Parathyroid adenoma (tissue), 2 donors: Measurements from ENCODE around the gene C15orf40.

ENCODE experiments used
- H2AFZ ChIP-seq: fragments of 300-600 bp; sonication (generic); one replicate; pipeline ENCODE4 v1.7.0; 2017; ENCODE audit warnings: antibody characterized with exemption, mild to moderate bottlenecking
- H3K27ac ChIP-seq: fragments of 300-600 bp; sonication (generic); one replicate; pipeline ENCODE4 v1.7.0; 2017
- H3K27me3 ChIP-seq: fragments of 300-600 bp; sonication (generic); one replicate; pipeline ENCODE4 v1.7.0; 2017; ENCODE audit warnings: low read length; ENCODE audit not compliant: control insufficient read depth, insufficient read depth
- H3K36me3 ChIP-seq: fragments of 300-600 bp; sonication (generic); one replicate; pipeline ENCODE4 v1.7.0; 2017; ENCODE audit warnings: low read length; ENCODE audit not compliant: control insufficient read depth, insufficient read depth
- H3K4me1 ChIP-seq: fragments of 300-600 bp; sonication (generic); one replicate; pipeline ENCODE4 v1.7.0; 2017; ENCODE audit warnings: control low read depth
- H3K4me2 ChIP-seq: fragments of 300-600 bp; sonication (generic); one replicate; pipeline ENCODE4 v1.7.0; 2017; ENCODE audit warnings: low read length
- H3K4me3 ChIP-seq: fragments of 300-600 bp; sonication (generic); one replicate; pipeline ENCODE4 v1.7.0; 2017; ENCODE audit warnings: low read depth, low read length
- H3K79me2 ChIP-seq: fragments of 300-600 bp; sonication (generic); one replicate; pipeline ENCODE4 v1.7.0; 2017; ENCODE audit warnings: control low read depth
- H3K9ac ChIP-seq: fragments of 300-600 bp; sonication (generic); one replicate; pipeline ENCODE4 v1.7.0; 2017; ENCODE audit warnings: mild to moderate bottlenecking
- H3K9me3 ChIP-seq: fragments of 300-600 bp; sonication (generic); one replicate; pipeline ENCODE4 v1.7.0; 2017; ENCODE audit warnings: low read length; ENCODE audit not compliant: control insufficient read depth
- TF ChIP-seq, protein P1 (sequence below): fragments of 300-600 bp; sonication (generic); IDR thresholded peaks from one replicate; pipeline ENCODE4 v1.7.0; 2017; ENCODE audit warnings: antibody characterized with exemption, mild to moderate bottlenecking
- donor health status: primary hyperparathyroidism.

C15orf40 gene

DNA sequence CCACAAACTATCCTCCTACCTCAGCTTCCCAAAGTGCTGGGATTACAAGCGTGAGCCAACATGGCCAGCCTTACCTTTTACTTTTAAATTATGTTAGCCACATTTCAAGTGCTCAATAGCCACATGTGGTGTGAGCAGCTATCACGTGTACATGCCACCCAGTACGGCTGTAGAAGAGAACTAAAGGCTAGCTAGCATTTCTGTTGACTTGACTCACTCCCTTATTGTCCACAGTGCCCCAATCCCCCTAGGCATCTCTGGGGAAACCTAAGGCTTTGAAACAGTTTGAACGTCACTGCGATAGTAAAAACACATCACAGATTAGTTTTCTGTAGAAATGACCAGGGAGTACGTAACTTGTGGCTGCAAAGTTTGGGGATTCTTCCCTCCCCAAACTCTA is 12.0 kb downstream of the C15orf40 start:
- Histone ChIP-seq H3K4me3 (no peak overlapping the region), H3K9me3 (no peaks in the 10 kb centered on the region), H3K4me2 (no peak overlapping the region), H3K4me1 (no peaks in the 10 kb centered on the region), H3K27me3 (no peaks in the 10 kb centered on the region), H2AFZ (no peak overlapping the region), H3K36me3 (no peaks in the 10 kb centered on the region), H3K27ac (no peak overlapping the region), H3K9ac (no peak overlapping the region), H3K79me2 (no peaks in the 10 kb centered on the region)
- TF ChIP-seq, protein P1, sequence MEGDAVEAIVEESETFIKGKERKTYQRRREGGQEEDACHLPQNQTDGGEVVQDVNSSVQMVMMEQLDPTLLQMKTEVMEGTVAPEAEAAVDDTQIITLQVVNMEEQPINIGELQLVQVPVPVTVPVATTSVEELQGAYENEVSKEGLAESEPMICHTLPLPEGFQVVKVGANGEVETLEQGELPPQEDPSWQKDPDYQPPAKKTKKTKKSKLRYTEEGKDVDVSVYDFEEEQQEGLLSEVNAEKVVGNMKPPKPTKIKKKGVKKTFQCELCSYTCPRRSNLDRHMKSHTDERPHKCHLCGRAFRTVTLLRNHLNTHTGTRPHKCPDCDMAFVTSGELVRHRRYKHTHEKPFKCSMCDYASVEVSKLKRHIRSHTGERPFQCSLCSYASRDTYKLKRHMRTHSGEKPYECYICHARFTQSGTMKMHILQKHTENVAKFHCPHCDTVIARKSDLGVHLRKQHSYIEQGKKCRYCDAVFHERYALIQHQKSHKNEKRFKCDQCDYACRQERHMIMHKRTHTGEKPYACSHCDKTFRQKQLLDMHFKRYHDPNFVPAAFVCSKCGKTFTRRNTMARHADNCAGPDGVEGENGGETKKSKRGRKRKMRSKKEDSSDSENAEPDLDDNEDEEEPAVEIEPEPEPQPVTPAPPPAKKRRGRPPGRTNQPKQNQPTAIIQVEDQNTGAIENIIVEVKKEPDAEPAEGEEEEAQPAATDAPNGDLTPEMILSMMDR: no peak

DNA sequence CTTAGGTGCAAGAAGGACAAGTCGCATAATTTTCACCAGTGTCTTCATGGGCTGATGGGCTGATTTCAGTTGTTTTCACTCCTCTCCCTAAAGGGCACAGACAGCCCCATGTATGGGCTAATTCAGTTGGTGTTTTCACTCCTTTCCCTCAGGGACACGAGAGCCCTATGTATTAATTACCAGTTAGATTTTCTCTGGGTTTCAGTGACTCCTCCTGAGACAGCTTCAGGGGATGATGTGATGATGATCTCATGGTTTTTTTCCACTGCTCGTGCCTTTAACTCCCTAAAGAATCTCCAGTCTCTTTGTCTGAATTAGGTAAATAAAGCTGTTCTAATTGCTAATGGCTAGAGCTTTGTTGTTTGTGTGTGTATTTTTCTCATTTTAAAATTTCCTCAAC is 15.5 kb downstream of the C15orf40 start:
- Histone ChIP-seq H3K27ac (no peak overlapping the region), H3K79me2 (no peaks in the 10 kb centered on the region), H3K27me3 (no peaks in the 10 kb centered on the region), H3K4me3 (no peak overlapping the region), H3K9me3 (no peaks in the 10 kb centered on the region), H3K36me3 (no peaks in the 10 kb centered on the region), H3K4me1 (no peaks in the 10 kb centered on the region), H2AFZ (no peak overlapping the region), H3K4me2 (no peak overlapping the region), H3K9ac (no peak overlapping the region)
- TF ChIP-seq, protein P1: no peak

DNA sequence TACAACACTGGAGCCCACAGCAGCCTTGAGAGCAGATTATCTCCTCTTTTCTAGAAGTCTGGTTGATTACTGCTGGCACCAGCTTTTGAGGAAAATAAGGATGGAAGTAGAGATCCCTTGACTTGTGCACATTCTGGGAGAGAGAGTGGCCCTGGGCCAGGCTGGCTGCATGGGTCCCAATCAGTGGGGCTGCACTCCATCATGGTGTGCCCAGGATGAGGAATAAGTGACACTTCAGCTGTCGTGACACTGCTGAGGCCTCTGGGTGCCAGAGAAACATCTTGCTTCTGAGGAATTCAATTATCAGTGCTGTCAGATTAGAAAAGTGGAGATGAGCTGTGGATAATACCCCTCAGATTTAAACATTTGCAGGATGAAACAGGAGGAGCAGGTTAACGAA is 16.4 kb downstream of the C15orf40 start:
- Histone ChIP-seq H3K79me2 (no peaks in the 10 kb centered on the region), H3K9ac (no peak overlapping the region), H2AFZ (no peak overlapping the region), H3K27ac (no peak overlapping the region), H3K9me3 (no peaks in the 10 kb centered on the region), H3K27me3 (no peaks in the 10 kb centered on the region), H3K4me1 (no peaks in the 10 kb centered on the region), H3K4me3 (no peak overlapping the region), H3K4me2 (no peak overlapping the region), H3K36me3 (no peaks in the 10 kb centered on the region)
- TF ChIP-seq, protein P1: no peak

DNA sequence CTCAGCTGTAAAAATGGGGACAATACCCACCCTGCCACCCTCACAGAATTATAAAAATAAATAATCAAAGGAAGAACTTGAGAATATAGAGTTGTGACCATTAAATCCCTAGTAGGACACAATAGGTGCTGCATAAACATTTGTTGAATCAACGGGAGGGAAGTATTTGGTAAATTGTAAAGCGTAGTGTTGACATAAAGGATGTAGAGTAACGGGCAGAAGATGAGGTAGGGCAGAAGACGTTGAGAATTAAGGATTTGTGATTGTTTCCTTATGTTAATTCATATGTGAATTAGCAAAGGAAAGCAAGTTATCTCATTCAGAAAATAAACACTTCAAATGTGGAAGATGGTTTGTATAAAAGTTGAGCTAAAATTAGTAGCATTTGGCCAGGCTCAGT is 18.3 kb downstream of the C15orf40 start:
- no peaks in the 10 kb centered on the region for H3K9me3 ChIP-seq
- TF ChIP-seq, protein P1: no peak

DNA sequence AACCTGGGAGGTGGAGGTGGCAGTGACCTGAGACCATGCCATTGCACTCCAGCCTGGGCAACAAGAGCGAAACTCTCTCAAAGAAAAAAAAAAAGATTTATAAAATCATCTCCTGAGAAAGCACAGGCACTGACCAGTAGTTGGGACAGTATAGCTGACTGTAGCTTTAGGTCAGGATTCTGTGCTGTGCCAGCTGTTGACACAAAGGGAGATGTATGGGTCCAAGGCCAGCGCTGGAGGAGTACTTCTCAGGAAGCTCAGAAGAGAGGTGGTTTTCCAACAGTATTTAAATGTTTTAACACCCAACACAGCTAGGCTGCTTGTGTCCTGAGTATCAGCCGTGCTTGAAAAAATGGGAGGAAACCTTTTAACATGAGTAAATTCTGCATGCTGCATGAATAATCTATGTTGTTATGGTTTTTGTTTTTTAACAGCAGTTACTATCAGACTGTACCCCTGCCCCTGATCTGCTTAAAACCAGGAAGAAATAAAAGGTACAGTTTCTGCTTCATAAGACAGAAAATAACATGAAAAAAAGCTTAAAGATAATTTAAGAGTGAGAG is 18.9 kb downstream of the C15orf40 start:
- Histone ChIP-seq H3K4me1 (no peaks in the 10 kb centered on the region), H2AFZ (no peak overlapping the region), H3K36me3 (no peaks in the 10 kb centered on the region), H3K9me3 (no peaks in the 10 kb centered on the region), H3K4me3 (no peak overlapping the region), H3K27me3 (no peaks in the 10 kb centered on the region), H3K9ac (no peak overlapping the region), H3K79me2 (no peaks in the 10 kb centered on the region), H3K27ac (no peak overlapping the region), H3K4me2 (no peak overlapping the region)
- TF ChIP-seq, protein P1: no peak

More for the DNA sequence above, 18.3 kb downstream of the C15orf40 start:
- no peak overlapping the region for H3K27ac ChIP-seq
- no peaks in the 10 kb centered on the region for H3K79me2 ChIP-seq
- H3K4me2 ChIP-seq: no peak overlapping the region
- H3K4me1 ChIP-seq: no peaks in the 10 kb centered on the region
- H3K9ac ChIP-seq: no peak overlapping the region
- no peak overlapping the region for H2AFZ ChIP-seq
- no peaks in the 10 kb centered on the region for H3K27me3 ChIP-seq
- no peaks in the 10 kb centered on the region for H3K36me3 ChIP-seq
- no peak overlapping the region for H3K4me3 ChIP-seq
